DOHH2 (cell line): Measurements from ENCODE around the gene RNU7-1.

Source experiments
- H3F3A ChIP-seq: fragments of 200-600 bp; sonication (generic), shearing (Covaris generic); 2 replicates; pipeline ENCODE4 v1.6.0; 2016; ENCODE audit warnings: antibody characterized with exemption, mild to moderate bottlenecking; ENCODE audit not compliant: control insufficient read depth, insufficient read depth
- H3K27ac ChIP-seq: fragments of 200-600 bp; sonication (generic); 2 replicates; pipeline ENCODE4 v1.5.1; 2014; ENCODE audit warnings: low read depth, mild to moderate bottlenecking, low read length, moderate library complexity
- H3K27me3 ChIP-seq: fragments of 200-600 bp; sonication (generic); 2 replicates; pipeline ENCODE4 v1.6.1; 2014; ENCODE audit warnings: mild to moderate bottlenecking, low read length, mixed read lengths; ENCODE audit not compliant: control insufficient read depth
- H3K36me3 ChIP-seq: fragments of 200-600 bp; sonication (generic); 2 replicates; pipeline ENCODE4 v1.6.1; 2014; ENCODE audit warnings: mild to moderate bottlenecking, low read length, moderate library complexity, mixed read lengths; ENCODE audit not compliant: control insufficient read depth
- H3K4me1 ChIP-seq: fragments of 200-600 bp; sonication (generic); 2 replicates; pipeline ENCODE4 v1.6.1; 2014; ENCODE audit warnings: mild to moderate bottlenecking, low read length, mixed read lengths; ENCODE audit not compliant: control insufficient read depth
- H3K4me2 ChIP-seq: fragments of 200-600 bp; sonication (generic); 2 replicates; pipeline ENCODE4 v1.6.0; 2014; ENCODE audit warnings: mild to moderate bottlenecking, low read length, moderate library complexity
- H3K4me3 ChIP-seq: fragments of 200-600 bp; sonication (generic); 2 replicates; pipeline ENCODE4 v1.5.1; 2014; ENCODE audit warnings: mild to moderate bottlenecking, low read length, mixed read lengths
- H3K79me2 ChIP-seq: fragments of 200-600 bp; sonication (generic); 2 replicates; pipeline ENCODE4 v1.6.1; 2014; ENCODE audit warnings: mild to moderate bottlenecking, low read length, mixed read lengths; ENCODE audit not compliant: control insufficient read depth
- H3K9me2 ChIP-seq: fragments of 200-600 bp; sonication (generic); replicated peaks from 2 replicates; pipeline ENCODE4 v1.6.1; 2014; ENCODE audit warnings: mild to moderate bottlenecking, low read length, mixed read lengths; ENCODE audit not compliant: control insufficient read depth
- H3K9me3 ChIP-seq: fragments of 200-600 bp; sonication (generic); 2 replicates; pipeline ENCODE4 v1.6.1; 2014; ENCODE audit warnings: antibody characterized with exemption, low read length, mixed read lengths; ENCODE audit not compliant: control insufficient read depth, insufficient read depth
- H4K20me1 ChIP-seq: fragments of 200-600 bp; sonication (generic); 2 replicates; pipeline ENCODE4 v1.6.0; 2014; ENCODE audit warnings: low read depth, mild to moderate bottlenecking, antibody characterized with exemption, low read length, moderate library complexity; ENCODE audit not compliant: control insufficient read depth, insufficient read depth
- CTCF ChIP-seq: fragments of 200-600 bp; sonication (generic); IDR thresholded peaks from one replicate; pipeline ENCODE4 v1.5.1; 2014; ENCODE audit warnings: antibody characterized with exemption, mild to moderate bottlenecking, low read depth, low read length; ENCODE audit not compliant: poor library complexity, severe bottlenecking
- EZH2phosphoT487 ChIP-seq: fragments of 200-600 bp; sonication (generic); IDR thresholded peaks from 2 replicates; pipeline ENCODE4 v1.6.1; 2017; ENCODE audit warnings: borderline replicate concordance, mild to moderate bottlenecking, antibody characterized with exemption, low read length, moderate library complexity, mixed read lengths

RNU7-1 gene

GRCh38 chr12:6914947-6915788, 28.4 kb upstream of the RNU7-1 start:
- no peaks in the 10 kb centered on the region for H3K79me2 ChIP-seq
- TF ChIP-seq EZH2phosphoT487, result peak; percentile 94
- TF ChIP-seq CTCF, result no peak
- no peaks in the 10 kb centered on the region for H3K36me3 ChIP-seq
- no peak overlapping the region for H3K27ac ChIP-seq
- H4K20me1 ChIP-seq, result no peaks in the 10 kb centered on the region
- H3K9me2 ChIP-seq, result no peaks in the 10 kb centered on the region
- H3F3A ChIP-seq, result no peaks in the 10 kb centered on the region
- peaks cover 66% of the 10 kb centered on the region for H3K27me3 ChIP-seq
- peak overlapping the region; percentile 72 for H3K4me2 ChIP-seq
- peak overlapping the region; percentile 65 for H3K4me3 ChIP-seq
- H3K4me1 ChIP-seq, result peaks cover 18% of the 10 kb centered on the region
- H3K9me3 ChIP-seq, result no peaks in the 10 kb centered on the region

- TF ChIP-seq EZH2phosphoT487 (no peak), CTCF (no peak)
- H3K4me2 ChIP-seq, result no peak overlapping the region
- peaks cover 18% of the 10 kb centered on the region for H3K4me1 ChIP-seq
- H3K9me2 ChIP-seq, result no peaks in the 10 kb centered on the region
- no peaks in the 10 kb centered on the region for H3K36me3 ChIP-seq
- no peaks in the 10 kb centered on the region for H3F3A ChIP-seq
- H3K9me3 ChIP-seq, result no peaks in the 10 kb centered on the region
- H3K79me2 ChIP-seq, result no peaks in the 10 kb centered on the region
- peaks cover 66% of the 10 kb centered on the region for H3K27me3 ChIP-seq
- no peak overlapping the region for H3K4me3 ChIP-seq
- no peaks in the 10 kb centered on the region for H4K20me1 ChIP-seq
- H3K27ac ChIP-seq, result no peak overlapping the region
These were observed 27.8 kb upstream of the RNU7-1 start for GRCh38 chr12:6915789-6916285.

GRCh38 chr12:6916426-6917200, 27.0 kb upstream of the RNU7-1 start:
- TF ChIP-seq EZH2phosphoT487, result no peak
- no peak for TF ChIP-seq CTCF
- H3K4me3 ChIP-seq, result no peak overlapping the region
- H3K27ac ChIP-seq, result no peak overlapping the region
- H3K27me3 ChIP-seq, result peaks cover 66% of the 10 kb centered on the region
- no peaks in the 10 kb centered on the region for H3K79me2 ChIP-seq
- no peaks in the 10 kb centered on the region for H3K9me2 ChIP-seq
- H3K4me2 ChIP-seq, result no peak overlapping the region
- H3K36me3 ChIP-seq, result no peaks in the 10 kb centered on the region
- H3K9me3 ChIP-seq, result no peaks in the 10 kb centered on the region
- H3F3A ChIP-seq, result no peaks in the 10 kb centered on the region; the same call in 1 of the 2 replicates
- H4K20me1 ChIP-seq, result no peaks in the 10 kb centered on the region
- H3K4me1 ChIP-seq, result peaks cover 22% of the 10 kb centered on the region
